Measurements from ENCODE around the gene LIPE.
"Not testable (repeated sequence)": the region's sequence is repeated elsewhere in the genome, so short reads cannot be mapped to it uniquely, and the experiment has no call there.

The LIPE gene

DNA sequence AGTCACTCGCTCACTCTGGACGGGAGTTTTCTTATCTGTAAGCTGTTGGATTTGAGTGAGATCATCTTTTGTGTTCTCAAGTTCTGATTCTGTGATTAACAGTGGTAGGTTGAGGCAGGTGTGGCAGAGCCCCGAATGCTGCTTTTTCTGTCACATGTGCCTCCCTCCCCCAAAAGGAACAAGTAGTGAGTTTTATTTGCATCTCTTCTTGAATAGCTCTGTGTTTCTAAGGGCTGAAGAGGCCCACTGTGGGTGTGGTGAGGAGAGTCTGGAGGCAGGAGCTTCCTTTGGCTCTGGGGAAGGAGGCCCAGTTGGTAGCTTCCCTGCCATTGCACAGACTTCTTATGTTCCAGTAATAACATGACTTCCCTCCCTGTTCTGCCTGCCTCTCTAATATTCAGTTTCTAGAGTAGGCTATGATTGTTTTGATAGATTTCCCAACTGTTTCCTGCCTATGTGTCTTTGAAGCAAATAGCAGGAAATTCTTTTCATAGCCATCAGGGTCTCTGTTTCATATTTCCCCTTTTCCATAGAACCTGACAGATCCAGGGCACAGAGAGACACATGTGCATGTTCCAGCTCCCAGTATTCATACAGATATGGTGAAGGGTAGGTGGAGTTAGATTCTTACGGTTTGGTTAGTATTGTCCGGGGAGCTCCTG is 39.5 kb upstream of the LIPE start:
- Histone ChIP-seq H4K20me1 (ENCODE audit: insufficient read depth, low read length, poor library complexity, severe bottlenecking) (no peaks in the 10 kb centered on the region), H3K27me3 (ENCODE audit: insufficient read depth, low read length, poor library complexity, severe bottlenecking) (no peaks in the 10 kb centered on the region), H3K4me1 (ENCODE audit: insufficient read depth, low read length, poor library complexity, severe bottlenecking) (peaks cover 8% of the 10 kb centered on the region), H2AFZ (ENCODE audit: low read length) (no peak overlapping the region), H3F3A (ENCODE audit: low read depth) (no peaks in the 10 kb centered on the region), H3K9me3 (ENCODE audit: insufficient read depth, low read depth, low read length) (no peaks in the 10 kb centered on the region), H3K79me2 (ENCODE audit: insufficient read depth, low read length) (no peaks in the 10 kb centered on the region), H3K9ac (ENCODE audit: low read depth, low read length, poor library complexity, severe bottlenecking) (no peak overlapping the region), H3K36me3 (ENCODE audit: insufficient read depth, low read length) (no peaks in the 10 kb centered on the region), H3K4me3 (ENCODE audit: low read length, poor library complexity, severe bottlenecking) (no peak overlapping the region), H3K4me2 (ENCODE audit: low read depth, low read length, poor library complexity, severe bottlenecking) (no peak overlapping the region), H3K9me2 (replicated peaks; ENCODE audit: low read depth, low read length) (no peaks in the 10 kb centered on the region)
- TF ChIP-seq, protein P1, sequence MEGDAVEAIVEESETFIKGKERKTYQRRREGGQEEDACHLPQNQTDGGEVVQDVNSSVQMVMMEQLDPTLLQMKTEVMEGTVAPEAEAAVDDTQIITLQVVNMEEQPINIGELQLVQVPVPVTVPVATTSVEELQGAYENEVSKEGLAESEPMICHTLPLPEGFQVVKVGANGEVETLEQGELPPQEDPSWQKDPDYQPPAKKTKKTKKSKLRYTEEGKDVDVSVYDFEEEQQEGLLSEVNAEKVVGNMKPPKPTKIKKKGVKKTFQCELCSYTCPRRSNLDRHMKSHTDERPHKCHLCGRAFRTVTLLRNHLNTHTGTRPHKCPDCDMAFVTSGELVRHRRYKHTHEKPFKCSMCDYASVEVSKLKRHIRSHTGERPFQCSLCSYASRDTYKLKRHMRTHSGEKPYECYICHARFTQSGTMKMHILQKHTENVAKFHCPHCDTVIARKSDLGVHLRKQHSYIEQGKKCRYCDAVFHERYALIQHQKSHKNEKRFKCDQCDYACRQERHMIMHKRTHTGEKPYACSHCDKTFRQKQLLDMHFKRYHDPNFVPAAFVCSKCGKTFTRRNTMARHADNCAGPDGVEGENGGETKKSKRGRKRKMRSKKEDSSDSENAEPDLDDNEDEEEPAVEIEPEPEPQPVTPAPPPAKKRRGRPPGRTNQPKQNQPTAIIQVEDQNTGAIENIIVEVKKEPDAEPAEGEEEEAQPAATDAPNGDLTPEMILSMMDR (conservative IDR thresholded peaks at IDR 0.05; ENCODE audit: low read length): no peak
- no peak for TF ChIP-seq EZH2phosphoT487 (IDR thresholded peaks at IDR 0.05; ENCODE audit: borderline replicate concordance)

GRCh38 chr19:42465827-42466280 is 38.7 kb upstream of the LIPE start:
- no peak overlapping the region for H3K4me2 ChIP-seq (ENCODE audit: low read depth, low read length, poor library complexity, severe bottlenecking)
- no peaks in the 10 kb centered on the region for H3K9me2 ChIP-seq (replicated peaks; ENCODE audit: low read depth, low read length)
- H2AFZ ChIP-seq (ENCODE audit: low read length): no peak overlapping the region
- no peaks in the 10 kb centered on the region for H3K9me3 ChIP-seq (ENCODE audit: insufficient read depth, low read depth, low read length)
- H3K36me3 ChIP-seq (ENCODE audit: insufficient read depth, low read length): no peaks in the 10 kb centered on the region
- H3K27me3 ChIP-seq (ENCODE audit: insufficient read depth, low read length, poor library complexity, severe bottlenecking): no peaks in the 10 kb centered on the region
- H4K20me1 ChIP-seq (ENCODE audit: insufficient read depth, low read length, poor library complexity, severe bottlenecking): no peaks in the 10 kb centered on the region
- H3K4me1 ChIP-seq (ENCODE audit: insufficient read depth, low read length, poor library complexity, severe bottlenecking): peaks cover 8% of the 10 kb centered on the region
- H3K4me3 ChIP-seq (ENCODE audit: low read length, poor library complexity, severe bottlenecking): no peak overlapping the region
- H3K79me2 ChIP-seq (ENCODE audit: insufficient read depth, low read length): no peaks in the 10 kb centered on the region
- H3K9ac ChIP-seq (ENCODE audit: low read depth, low read length, poor library complexity, severe bottlenecking): no peak overlapping the region
- TF ChIP-seq, protein P1 (conservative IDR thresholded peaks at IDR 0.05; ENCODE audit: low read length): no peak
- no peak for TF ChIP-seq EZH2phosphoT487 (IDR thresholded peaks at IDR 0.05; ENCODE audit: borderline replicate concordance)
- no peaks in the 10 kb centered on the region for H3F3A ChIP-seq (ENCODE audit: low read depth)

DNA sequence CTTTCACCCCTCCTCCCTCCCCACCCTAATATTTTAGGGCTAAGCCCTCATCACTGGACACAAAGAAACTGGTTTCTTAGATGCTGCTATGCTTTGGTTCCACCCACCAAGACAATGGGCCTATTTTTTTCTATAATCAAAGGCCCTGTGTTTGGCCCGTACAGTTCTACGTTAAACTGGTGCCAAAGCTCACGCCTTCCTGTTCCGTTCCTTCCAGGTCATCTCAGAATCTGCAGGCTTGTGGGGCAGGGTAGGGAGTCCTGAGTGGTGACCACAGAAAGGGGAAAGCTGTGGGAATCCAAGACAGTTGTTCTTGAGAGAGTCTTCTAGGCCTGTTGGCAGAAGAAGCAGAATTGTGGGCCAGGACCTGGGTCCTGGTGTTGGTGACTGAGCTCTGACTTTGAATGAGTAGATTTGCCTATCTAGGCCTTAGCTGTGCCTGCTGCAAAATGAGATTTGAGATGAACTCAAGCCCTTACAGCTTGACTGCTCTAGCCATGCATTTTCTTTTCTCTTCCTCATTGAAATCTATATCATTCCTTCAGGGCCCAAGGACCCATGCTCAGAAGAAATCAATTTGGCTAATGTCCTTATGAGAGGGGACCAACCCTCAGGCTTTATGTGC is 34.6 kb upstream of the LIPE start:
- Histone ChIP-seq H3K4me3 (ENCODE audit: low read length, poor library complexity, severe bottlenecking) (no peak overlapping the region), H3K27me3 (ENCODE audit: insufficient read depth, low read length, poor library complexity, severe bottlenecking) (no peaks in the 10 kb centered on the region), H3K36me3 (ENCODE audit: insufficient read depth, low read length) (no peaks in the 10 kb centered on the region), H3K9ac (ENCODE audit: low read depth, low read length, poor library complexity, severe bottlenecking) (no peak overlapping the region), H3K79me2 (ENCODE audit: insufficient read depth, low read length) (no peaks in the 10 kb centered on the region), H3F3A (ENCODE audit: low read depth) (no peaks in the 10 kb centered on the region), H3K4me1 (ENCODE audit: insufficient read depth, low read length, poor library complexity, severe bottlenecking) (peaks cover 11% of the 10 kb centered on the region), H3K9me3 (ENCODE audit: insufficient read depth, low read depth, low read length) (no peaks in the 10 kb centered on the region), H2AFZ (ENCODE audit: low read length) (no peak overlapping the region), H3K4me2 (ENCODE audit: low read depth, low read length, poor library complexity, severe bottlenecking) (no peak overlapping the region), H4K20me1 (ENCODE audit: insufficient read depth, low read length, poor library complexity, severe bottlenecking) (no peaks in the 10 kb centered on the region), H3K9me2 (replicated peaks; ENCODE audit: low read depth, low read length) (no peaks in the 10 kb centered on the region)
- no peak for TF ChIP-seq EZH2phosphoT487 (IDR thresholded peaks at IDR 0.05; ENCODE audit: borderline replicate concordance)
- TF ChIP-seq, protein P1 (conservative IDR thresholded peaks at IDR 0.05; ENCODE audit: low read length): no peak

- H4K20me1 ChIP-seq (ENCODE audit: insufficient read depth, low read length, poor library complexity, severe bottlenecking); H3F3A ChIP-seq (ENCODE audit: low read depth); H3K27me3 ChIP-seq (ENCODE audit: insufficient read depth, low read length, poor library complexity, severe bottlenecking); H2AFZ ChIP-seq (ENCODE audit: low read length); H3K9ac ChIP-seq (ENCODE audit: low read depth, low read length, poor library complexity, severe bottlenecking); H3K36me3 ChIP-seq (ENCODE audit: insufficient read depth, low read length); H3K4me1 ChIP-seq (ENCODE audit: insufficient read depth, low read length, poor library complexity, severe bottlenecking); H3K9me2 ChIP-seq (replicated peaks; ENCODE audit: low read depth, low read length); H3K79me2 ChIP-seq (ENCODE audit: insufficient read depth, low read length); H3K4me3 ChIP-seq (ENCODE audit: low read length, poor library complexity, severe bottlenecking); H3K9me3 ChIP-seq (ENCODE audit: insufficient read depth, low read depth, low read length); H3K4me2 ChIP-seq (ENCODE audit: low read depth, low read length, poor library complexity, severe bottlenecking): not testable (repeated sequence)
Observed at GRCh38 chr19:42461231-42461630, 34.0 kb upstream of the LIPE start.
